Muscle layer of colon (tissue), 2 donors: ENCODE data around the gene CTNS.

ENCODE experiments used
- H3K27ac ChIP-seq: one replicate; pipeline ENCODE4 v1.7.0; 2013; ENCODE audit warnings: low read depth, mild to moderate bottlenecking, low read length, moderate library complexity
- H3K27me3 ChIP-seq, 2 donors: one replicate each; pipeline ENCODE4 v1.7.0; 2013; ENCODE audit warnings: low read length in 2 of 2, mild to moderate bottlenecking in 2 of 2; ENCODE audit not compliant: insufficient read depth in 2 of 2, control insufficient read depth in 1 of 2
- H3K36me3 ChIP-seq: one replicate; pipeline ENCODE4 v1.7.0; 2013; ENCODE audit warnings: mild to moderate bottlenecking, low read length; ENCODE audit not compliant: insufficient read depth
- H3K4me1 ChIP-seq: one replicate; pipeline ENCODE4 v1.7.0; 2013; ENCODE audit warnings: mild to moderate bottlenecking, low read length; ENCODE audit not compliant: insufficient read depth
- H3K4me3 ChIP-seq, 2 donors: one replicate each; pipeline ENCODE4 v1.7.0; 2013; ENCODE audit warnings: low read length in 2 of 2, low read depth in 1 of 2, mild to moderate bottlenecking in 1 of 2, moderate library complexity in 1 of 2
- H3K9ac ChIP-seq: one replicate; pipeline ENCODE4 v1.7.0; 2013; ENCODE audit warnings: low read length
- H3K9me3 ChIP-seq: one replicate; pipeline ENCODE4 v1.7.0; 2013; ENCODE audit warnings: mild to moderate bottlenecking, low read length
- donor health status: abdominal sarcoma.
- donor health status: Adenocarcinoma of cecum.

Gene CTNS

DNA sequence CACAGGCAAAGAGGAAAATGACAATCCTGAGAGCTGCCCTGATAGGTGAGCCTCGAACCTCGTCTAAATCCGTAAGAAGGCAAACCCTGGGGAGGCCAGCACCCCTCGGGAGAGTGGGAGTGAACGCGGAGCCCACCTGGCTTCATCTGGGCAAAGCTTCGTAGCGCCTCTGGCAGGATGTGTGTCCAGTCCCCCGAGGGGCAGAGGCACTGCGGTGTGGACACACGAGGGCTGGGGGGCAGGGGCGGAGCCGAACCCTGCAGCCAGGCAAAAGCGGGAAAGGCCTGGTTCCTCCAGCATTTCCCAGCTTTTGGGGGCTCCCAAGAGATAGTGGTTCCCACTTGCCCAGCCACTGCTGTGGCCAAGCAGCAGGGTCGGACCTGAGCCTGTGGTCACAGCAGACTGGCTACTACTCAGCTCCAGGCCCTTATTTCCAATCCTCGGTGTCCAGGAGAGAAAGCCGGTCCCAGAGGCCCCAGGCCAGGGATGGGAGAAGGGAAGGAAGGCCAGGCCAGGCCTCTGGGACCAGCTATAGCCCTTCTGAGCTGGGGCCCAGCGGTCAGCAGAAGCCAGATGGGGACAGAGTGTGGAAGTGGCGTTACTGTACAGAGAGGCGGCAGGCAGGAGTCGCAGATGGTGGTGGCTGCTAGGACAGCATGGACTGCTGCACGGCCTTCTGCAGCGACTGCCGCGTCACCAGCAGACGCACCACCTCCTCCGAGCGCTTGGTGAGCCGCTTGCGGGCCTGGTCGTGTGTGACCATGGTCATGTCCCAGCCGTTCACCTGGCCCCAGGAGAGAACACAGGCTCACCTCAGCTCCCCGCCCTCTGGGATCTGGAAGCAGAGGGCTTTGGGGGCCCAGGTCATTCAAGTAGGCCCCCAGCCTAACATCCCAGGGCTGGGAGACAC lies 26.8 kb downstream of the CTNS start:
- Histone ChIP-seq H3K4me1 (peaks cover 32% of the 10 kb centered on the region), H3K27ac (no peak overlapping the region), H3K4me3 (no peak overlapping the region), H3K9ac (no peak overlapping the region), H3K9me3 (no peaks in the 10 kb centered on the region), H3K36me3 (peaks cover 23% of the 10 kb centered on the region), H3K27me3 (no peaks in the 10 kb centered on the region)

DNA sequence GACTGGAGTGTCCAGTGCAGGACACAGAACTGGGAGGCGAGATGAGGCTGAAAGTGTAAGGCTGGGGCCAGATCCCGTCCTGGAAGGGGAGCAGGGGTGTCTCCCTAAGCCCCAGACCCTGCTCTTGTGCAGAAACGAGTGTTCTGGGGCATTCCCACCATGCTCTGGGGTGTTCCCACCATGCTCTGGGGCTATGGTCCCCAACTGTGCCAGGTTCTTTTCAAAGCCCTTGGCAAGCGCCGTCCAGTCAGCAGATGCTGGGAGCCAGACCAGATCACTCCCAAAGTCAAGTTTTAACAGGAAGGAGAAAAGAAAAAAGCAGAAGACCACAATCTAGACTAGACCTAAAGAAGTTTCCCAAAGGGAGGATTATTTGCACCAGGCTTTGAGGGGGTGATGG lies 29.3 kb downstream of the CTNS start:
- peaks cover 27% of the 10 kb centered on the region for H3K4me1 ChIP-seq
- no peak overlapping the region for H3K27ac ChIP-seq
- H3K9ac ChIP-seq, result no peak overlapping the region
- no peaks in the 10 kb centered on the region for H3K9me3 ChIP-seq
- H3K4me3 ChIP-seq, result no peak overlapping the region
- H3K27me3 ChIP-seq, result no peaks in the 10 kb centered on the region
- H3K36me3 ChIP-seq, result peaks cover 23% of the 10 kb centered on the region

DNA sequence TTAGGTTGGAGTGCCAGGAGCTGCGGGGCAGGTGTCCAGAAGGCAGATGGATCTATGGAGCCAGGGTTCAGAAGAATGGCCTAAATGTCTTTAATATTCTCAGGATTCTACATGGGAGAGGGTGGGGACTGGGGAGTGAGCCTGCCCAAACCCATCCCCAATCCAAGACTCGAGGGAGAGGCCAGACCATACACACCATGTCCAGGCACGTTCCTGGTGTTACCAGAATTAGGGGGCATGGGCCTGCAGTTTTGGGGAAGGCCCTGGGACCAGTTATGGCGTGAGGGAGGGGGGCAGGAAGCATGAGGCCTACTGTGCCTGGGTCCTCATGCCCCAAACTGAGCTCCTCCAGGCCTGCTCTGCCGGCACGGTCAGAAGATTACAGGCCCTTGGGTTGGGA lies 30.0 kb downstream of the CTNS start:
- H3K36me3 ChIP-seq, result peaks cover 25% of the 10 kb centered on the region
- no peak overlapping the region for H3K27ac ChIP-seq
- H3K4me1 ChIP-seq, result peaks cover 27% of the 10 kb centered on the region
- H3K9me3 ChIP-seq, result no peaks in the 10 kb centered on the region
- H3K4me3 ChIP-seq, result no peak overlapping the region
- no peak overlapping the region for H3K9ac ChIP-seq
- H3K27me3 ChIP-seq, result no peaks in the 10 kb centered on the region

- Histone ChIP-seq H3K27me3 (no peaks in the 10 kb centered on the region), H3K4me1 (peaks cover 27% of the 10 kb centered on the region), H3K9me3 (no peaks in the 10 kb centered on the region), H3K9ac (peak overlapping the region; percentile 70), H3K36me3 (peaks cover 28% of the 10 kb centered on the region), H3K27ac (peak overlapping the region; percentile 94), H3K4me3 (peak overlapping the region; percentile 70 to 74)
These were observed 31.1 kb downstream of the CTNS start for GRCh38 chr17:3667366-3668278.

- H3K4me1 ChIP-seq, result peaks cover 27% of the 10 kb centered on the region
These were observed 31.9 kb downstream of the CTNS start, which contains the start of the genes EMC6 and TAX1BP3 for GRCh38 chr17:3668279-3669084. EMC6 (plus strand) TSS chr17:3668812; CDS start chr17:3669147, 335 bp downstream. TAX1BP3 (minus strand) TSS chr17:3668578; CDS start chr17:3668526, 52 bp downstream.

GRCh38 chr17:3669085-3669347 lies 32.5 kb downstream of the CTNS start:
- Histone ChIP-seq H3K36me3 (peaks cover 14% of the 10 kb centered on the region), H3K9ac (peak overlapping the region; percentile 51), H3K9me3 (no peaks in the 10 kb centered on the region), H3K27ac (peak overlapping the region; percentile 94), H3K27me3 (no peaks in the 10 kb centered on the region), H3K4me1 (peaks cover 27% of the 10 kb centered on the region), H3K4me3 (peak overlapping the region; percentile 70 to 76)

More at GRCh38 chr17:3668279-3669084, 31.9 kb downstream of the CTNS start, which contains the start of the genes EMC6 and TAX1BP3:
- Histone ChIP-seq H3K9ac (peak within 1 kb of the TSS; percentile 70), H3K36me3 (peaks cover 20% of the 10 kb centered on the region), H3K4me3 (peak within 1 kb of the TSS; percentile 70 to 76), H3K27me3 (no peaks in the 10 kb centered on the region), H3K9me3 (no peaks in the 10 kb centered on the region), H3K27ac (peak within 1 kb of the TSS; percentile 94)

- peak overlapping the region; percentile 51 for H3K9ac ChIP-seq
- peaks cover 27% of the 10 kb centered on the region for H3K4me1 ChIP-seq
- no peaks in the 10 kb centered on the region for H3K27me3 ChIP-seq
- no peaks in the 10 kb centered on the region for H3K9me3 ChIP-seq
- H3K4me3 ChIP-seq, result peak overlapping the region; percentile 70 to 76
- peak overlapping the region; percentile 94 for H3K27ac ChIP-seq
- peaks cover 9% of the 10 kb centered on the region for H3K36me3 ChIP-seq
These were observed 33.0 kb downstream of the CTNS start for GRCh38 chr17:3669548-3669947.

DNA sequence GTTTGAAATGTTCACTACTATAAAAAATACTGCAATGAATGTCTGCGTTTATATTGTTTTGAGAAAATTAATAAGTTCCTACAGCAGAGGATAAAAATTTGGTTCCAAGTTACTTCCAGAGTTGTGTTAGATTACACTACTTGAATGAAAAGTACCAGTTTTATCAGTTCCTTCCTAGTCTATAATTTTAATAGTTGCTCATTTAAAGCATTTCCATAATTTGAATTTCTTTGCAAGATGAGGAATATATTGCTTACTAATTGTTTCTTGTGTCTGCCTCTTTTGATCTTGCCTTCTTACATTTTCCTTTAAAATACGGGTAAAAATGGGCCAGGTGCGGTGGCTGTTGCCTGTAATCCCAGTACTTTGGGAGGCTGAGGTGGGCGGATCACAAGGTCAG lies 36.0 kb downstream of the CTNS start:
- Histone ChIP-seq H3K9me3 (no peaks in the 10 kb centered on the region), H3K4me3 (no peak overlapping the region), H3K36me3 (peaks cover 5% of the 10 kb centered on the region), H3K27me3 (no peaks in the 10 kb centered on the region), H3K9ac (no peak overlapping the region), H3K27ac (no peak overlapping the region), H3K4me1 (peaks cover 12% of the 10 kb centered on the region)

GRCh38 chr17:3675886-3676285 lies 39.3 kb downstream of the CTNS start:
- Histone ChIP-seq H3K27me3 (peaks cover 0 to 3% of the 10 kb centered on the region in 2 donors), H3K36me3 (peaks cover 5% of the 10 kb centered on the region), H3K9ac (no peak overlapping the region), H3K9me3 (no peaks in the 10 kb centered on the region), H3K27ac (no peak overlapping the region), H3K4me3 (no peak overlapping the region), H3K4me1 (no peaks in the 10 kb centered on the region)

DNA sequence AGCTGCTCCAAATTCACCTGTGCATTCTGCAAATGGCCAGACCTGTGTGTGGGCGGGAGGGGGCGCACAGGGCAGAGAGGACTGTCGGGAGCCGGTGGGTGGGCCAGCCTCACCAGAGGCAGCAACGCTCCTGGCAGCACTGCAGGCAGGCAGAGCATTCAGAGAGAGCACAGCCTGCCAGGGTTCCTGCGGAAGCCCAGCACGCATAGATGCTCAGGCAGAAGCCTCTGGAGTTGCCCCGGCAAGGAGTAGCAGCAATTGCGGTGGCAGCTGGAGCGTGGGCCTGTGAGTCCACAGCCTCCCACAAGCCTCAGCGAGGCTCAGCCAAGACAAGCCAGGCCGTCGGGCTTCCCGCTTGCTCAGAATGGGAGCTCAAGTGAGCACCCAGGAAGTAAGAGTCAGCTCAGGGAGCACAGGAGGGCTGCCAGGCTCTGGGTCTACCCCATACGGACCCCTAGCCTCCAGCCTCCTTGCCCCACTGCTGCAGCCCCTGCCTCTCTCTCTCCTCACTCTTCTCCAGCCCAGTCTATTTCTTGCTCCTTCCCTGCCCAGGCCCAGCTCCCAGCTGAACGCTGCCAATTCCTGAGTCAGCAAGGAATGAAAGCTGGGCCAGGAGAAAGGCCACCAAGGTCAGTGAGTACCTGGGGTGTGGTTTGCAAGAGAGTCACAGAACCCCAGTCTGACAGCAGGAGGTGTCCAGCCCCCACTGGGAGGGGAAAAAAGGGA lies 41.7 kb downstream of the CTNS start:
- Histone ChIP-seq H3K4me1 (no peaks in the 10 kb centered on the region), H3K27me3 (peaks cover 0 to 17% of the 10 kb centered on the region in 2 donors), H3K36me3 (no peaks in the 10 kb centered on the region), H3K4me3 (no peak overlapping the region), H3K27ac (no peak overlapping the region), H3K9me3 (no peaks in the 10 kb centered on the region), H3K9ac (no peak overlapping the region)
